SK-N-SH treated with all-trans-retinoic acid at 6 μM for 48 hours (cell line): ENCODE measurements around the gene COL28A1.

ENCODE experiments used
- ATAC-seq: fragments of 200-7000 bp; cut with Tn5 transposase; 3 replicates; pipeline ENCODE4 v1.9.1; 2020; ENCODE audit warnings: mild to moderate bottlenecking, moderate library complexity
- ARNTL ChIP-seq: fragments of 450-650 bp; formaldehyde crosslinking; IDR thresholded peaks from 2 replicates; pipeline ENCODE4 v1.5.0; 2020; ENCODE audit warnings: low read depth, mild to moderate bottlenecking, moderate library complexity, borderline replicate concordance
- BACH2 ChIP-seq: fragments of 250-450 bp; sonication (Bioruptor Pico); IDR thresholded peaks from 2 replicates; pipeline ENCODE4 v1.9.0; 2021; ENCODE audit warnings: mild to moderate bottlenecking, borderline replicate concordance
- CSDC2 ChIP-seq: fragments of 250-450 bp; sonication (Bioruptor Pico); IDR thresholded peaks from 2 replicates; pipeline ENCODE4 v1.5.0; 2020; ENCODE audit warnings: mild to moderate bottlenecking, moderate library complexity
- CSRNP3 ChIP-seq: fragments of 250-450 bp; sonication (Bioruptor Pico); IDR thresholded peaks from 2 replicates; pipeline ENCODE4 v1.5.1; 2021; ENCODE audit warnings: mild to moderate bottlenecking, moderate library complexity
- ESRRG ChIP-seq: fragments of 250-450 bp; sonication (Bioruptor Pico); IDR thresholded peaks from 2 replicates; pipeline ENCODE4 v1.6.1; 2021; ENCODE audit warnings: mild to moderate bottlenecking
- GLIS3 ChIP-seq: fragments of 250-450 bp; sonication (Bioruptor Pico); IDR thresholded peaks from 2 replicates; pipeline ENCODE4 v1.5.0; 2020; ENCODE audit warnings: mild to moderate bottlenecking, moderate library complexity
- ISL1 ChIP-seq: fragments of 250-450 bp; sonication (Bioruptor Pico); IDR thresholded peaks from 2 replicates; pipeline ENCODE4 v2.1.2; 2022; ENCODE audit warnings: mild to moderate bottlenecking, moderate library complexity
- OSR1 ChIP-seq: fragments of 250-450 bp; sonication (Bioruptor Pico); IDR thresholded peaks from 2 replicates; pipeline ENCODE4 v1.8.0; 2022; ENCODE audit warnings: moderate library complexity, mild to moderate bottlenecking, inconsistent platforms
- PPARA ChIP-seq: fragments of 250-450 bp; sonication (Bioruptor Pico); IDR thresholded peaks from 2 replicates; pipeline ENCODE4 v1.5.0; 2020; ENCODE audit warnings: mild to moderate bottlenecking, borderline replicate concordance
- RARB ChIP-seq: fragments of 250-450 bp; sonication (Bioruptor Pico); IDR thresholded peaks from 2 replicates; pipeline ENCODE4 v1.8.0; 2021; ENCODE audit warnings: mild to moderate bottlenecking, moderate library complexity
- SNAI2 ChIP-seq: fragments of 250-450 bp; sonication (Bioruptor Pico); IDR thresholded peaks from 2 replicates; pipeline ENCODE4 v1.5.0; 2020; ENCODE audit warnings: mild to moderate bottlenecking, moderate library complexity
- TCF4 ChIP-seq: fragments of 250-450 bp; sonication (Bioruptor Pico); IDR thresholded peaks from 2 replicates; pipeline ENCODE4 v1.8.0; 2021; ENCODE audit warnings: mild to moderate bottlenecking, moderate library complexity, borderline replicate concordance
- TOX ChIP-seq: fragments of 250-450 bp; sonication (Bioruptor Pico); IDR thresholded peaks from 2 replicates; pipeline ENCODE4 v1.8.0; 2021; ENCODE audit warnings: mild to moderate bottlenecking, moderate library complexity, borderline replicate concordance
- ZC3H10 ChIP-seq: fragments of 250-450 bp; sonication (Bioruptor Pico); IDR thresholded peaks from 2 replicates; pipeline ENCODE4 v1.5.1; 2021; ENCODE audit warnings: mild to moderate bottlenecking, moderate library complexity
- ZFP3 ChIP-seq: fragments of 250-450 bp; sonication (Bioruptor Pico); IDR thresholded peaks from 2 replicates; pipeline ENCODE4 v1.5.0; 2020; ENCODE audit warnings: mild to moderate bottlenecking, moderate library complexity
- ZFP30 ChIP-seq: fragments of 450-650 bp; formaldehyde crosslinking; IDR thresholded peaks from 2 replicates; pipeline ENCODE4 v1.5.0; 2022; ENCODE audit warnings: mild to moderate bottlenecking, moderate library complexity
- ZNF565 ChIP-seq: fragments of 450-650 bp; formaldehyde crosslinking; conservative IDR thresholded peaks from 2 replicates; pipeline ENCODE4 v1.5.0; 2020; ENCODE audit warnings: low read depth, mild to moderate bottlenecking, moderate library complexity
- ZNF8 ChIP-seq: fragments of 450-650 bp; formaldehyde crosslinking; IDR thresholded peaks from 2 replicates; pipeline ENCODE4 v1.5.0; 2020; ENCODE audit warnings: mild to moderate bottlenecking, moderate library complexity
- TF ChIP-seq, protein P1 (sequence below): fragments of 250-450 bp; sonication (Bioruptor Pico); IDR thresholded peaks from 2 replicates; pipeline ENCODE4 v1.5.1; 2020; ENCODE audit warnings: low read depth, mild to moderate bottlenecking, moderate library complexity
- TF ChIP-seq, protein P2 (sequence below): fragments of 250-450 bp; sonication (Bioruptor Pico); IDR thresholded peaks from 2 replicates; pipeline ENCODE4 v1.8.0; 2021; ENCODE audit warnings: low read depth, mild to moderate bottlenecking, moderate library complexity, borderline replicate concordance
- TF ChIP-seq, protein P3 (sequence below): fragments of 250-450 bp; sonication (Bioruptor Pico); IDR thresholded peaks from 2 replicates; pipeline ENCODE4 v1.8.0; 2020; ENCODE audit warnings: mild to moderate bottlenecking, moderate library complexity, borderline replicate concordance

Gene COL28A1

DNA sequence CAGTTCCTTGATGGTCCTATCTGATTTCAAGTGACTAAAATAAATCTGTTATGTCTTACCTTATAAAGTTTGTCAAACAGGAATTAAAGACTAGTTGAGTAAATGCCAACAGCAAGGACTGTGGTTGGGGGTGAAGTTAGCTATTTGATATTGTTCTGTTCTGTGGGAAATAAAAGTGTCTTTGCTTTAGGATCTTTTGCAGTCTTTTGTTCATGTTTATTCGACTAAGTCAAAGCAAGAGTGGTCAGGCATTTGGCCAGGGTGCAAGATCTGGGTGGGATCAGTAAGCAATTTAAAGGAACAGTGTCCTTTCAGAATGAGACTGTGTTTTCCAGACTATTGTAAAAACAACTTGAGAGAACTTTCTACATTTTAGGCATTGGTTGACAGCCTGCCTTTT is at the start of gene COL28A1:
COL28A1 (minus strand) TSS at position 183 of the 400 bp plus-strand sequence. CDS start 2,998 bp downstream, outside the sequence.
- no peak for TF ChIP-seq ISL1 (CRISPR knock-in tag)
- no peak for ATAC-seq

GRCh38 chr7:7584653-7585052 is 49.0 kb upstream of the COL28A1 start:
- no peak for TF ChIP-seq SNAI2 (CRISPR knock-in tag)
- no peak for ATAC-seq

DNA sequence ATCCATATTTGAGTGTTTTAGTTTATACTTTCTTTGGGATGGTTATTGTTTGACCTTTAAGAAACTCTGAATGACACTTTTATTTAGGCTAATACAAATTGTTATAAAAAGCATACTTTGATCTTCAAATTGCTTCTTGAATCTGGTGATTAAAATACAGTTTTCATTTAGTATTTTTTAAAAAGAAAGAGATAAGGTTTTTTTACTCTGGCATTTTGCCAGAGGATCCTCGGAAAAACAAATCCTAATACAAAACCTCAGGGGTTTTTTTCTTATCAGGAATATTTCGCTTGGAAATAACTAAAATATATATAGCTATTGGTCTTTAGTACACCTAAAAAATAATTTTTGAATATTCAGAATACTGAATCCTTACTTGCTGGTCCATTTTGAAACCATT is 48.1 kb upstream of the COL28A1 start:
- TF ChIP-seq TCF4 (CRISPR knock-in tag) = no peak
- ATAC-seq = no peak

GRCh38 chr7:7582596-7582995 is 46.9 kb upstream of the COL28A1 start:
- TF ChIP-seq ZFP3 (CRISPR knock-in tag) (no peak), TOX (CRISPR knock-in tag) (no peak), ZC3H10 (CRISPR knock-in tag) (no peak), ESRRG (CRISPR knock-in tag) (no peak), GLIS3 (CRISPR knock-in tag) (no peak)
- ATAC-seq = no peak

GRCh38 chr7:7581531-7582179 is 46.0 kb upstream of the COL28A1 start:
- no peak for ATAC-seq

DNA sequence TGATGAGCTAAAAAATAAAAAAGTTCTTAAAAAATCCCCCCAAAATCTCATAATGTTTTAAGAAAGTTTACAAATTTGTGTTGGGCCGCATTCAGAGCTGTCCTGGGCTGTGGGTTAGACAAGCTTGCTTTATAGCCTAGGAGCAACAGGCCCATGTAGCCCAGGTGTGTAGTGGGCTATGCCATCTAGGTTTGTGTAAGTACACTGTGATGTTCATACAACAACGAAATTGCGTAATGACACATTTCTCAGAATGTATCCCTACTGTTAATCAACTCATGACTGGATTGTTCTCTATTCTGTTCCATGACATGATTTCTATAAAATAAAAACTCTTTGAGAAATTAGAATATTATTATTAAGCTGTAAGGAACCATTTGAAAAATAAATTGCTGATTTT is 44.0 kb upstream of the COL28A1 start:
- TF ChIP-seq ISL1 (CRISPR knock-in tag) (no peak), ZNF565 (no peak), GLIS3 (CRISPR knock-in tag) (no peak), OSR1 (CRISPR knock-in tag) (no peak), RARB (CRISPR knock-in tag) (no peak), ZFP30 (CRISPR knock-in tag) (no peak), ESRRG (CRISPR knock-in tag) (no peak), ARNTL (no peak), ZC3H10 (CRISPR knock-in tag) (no peak)
- TF ChIP-seq, protein P1, sequence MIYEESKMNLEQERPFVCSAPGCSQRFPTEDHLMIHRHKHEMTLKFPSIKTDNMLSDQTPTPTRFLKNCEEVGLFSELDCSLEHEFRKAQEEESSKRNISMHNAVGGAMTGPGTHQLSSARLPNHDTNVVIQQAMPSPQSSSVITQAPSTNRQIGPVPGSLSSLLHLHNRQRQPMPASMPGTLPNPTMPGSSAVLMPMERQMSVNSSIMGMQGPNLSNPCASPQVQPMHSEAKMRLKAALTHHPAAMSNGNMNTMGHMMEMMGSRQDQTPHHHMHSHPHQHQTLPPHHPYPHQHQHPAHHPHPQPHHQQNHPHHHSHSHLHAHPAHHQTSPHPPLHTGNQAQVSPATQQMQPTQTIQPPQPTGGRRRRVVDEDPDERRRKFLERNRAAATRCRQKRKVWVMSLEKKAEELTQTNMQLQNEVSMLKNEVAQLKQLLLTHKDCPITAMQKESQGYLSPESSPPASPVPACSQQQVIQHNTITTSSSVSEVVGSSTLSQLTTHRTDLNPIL (CRISPR knock-in tag) = no peak
- TF ChIP-seq, protein P2, sequence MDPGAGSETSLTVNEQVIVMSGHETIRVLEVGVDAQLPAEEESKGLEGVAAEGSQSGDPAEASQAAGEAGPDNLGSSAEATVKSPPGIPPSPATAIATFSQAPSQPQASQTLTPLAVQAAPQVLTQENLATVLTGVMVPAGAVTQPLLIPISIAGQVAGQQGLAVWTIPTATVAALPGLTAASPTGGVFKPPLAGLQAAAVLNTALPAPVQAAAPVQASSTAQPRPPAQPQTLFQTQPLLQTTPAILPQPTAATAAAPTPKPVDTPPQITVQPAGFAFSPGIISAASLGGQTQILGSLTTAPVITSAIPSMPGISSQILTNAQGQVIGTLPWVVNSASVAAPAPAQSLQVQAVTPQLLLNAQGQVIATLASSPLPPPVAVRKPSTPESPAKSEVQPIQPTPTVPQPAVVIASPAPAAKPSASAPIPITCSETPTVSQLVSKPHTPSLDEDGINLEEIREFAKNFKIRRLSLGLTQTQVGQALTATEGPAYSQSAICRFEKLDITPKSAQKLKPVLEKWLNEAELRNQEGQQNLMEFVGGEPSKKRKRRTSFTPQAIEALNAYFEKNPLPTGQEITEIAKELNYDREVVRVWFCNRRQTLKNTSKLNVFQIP = no peak
- ATAC-seq = no peak

More at GRCh38 chr7:7581531-7582179, 46.0 kb upstream of the COL28A1 start:
- TF ChIP-seq RARB (CRISPR knock-in tag) = no peak
- TF ChIP-seq ZNF565 = no peak
- no peak for TF ChIP-seq BACH2
- TF ChIP-seq ZFP30 (CRISPR knock-in tag) = no peak
- TF ChIP-seq CSRNP3 (CRISPR knock-in tag) = no peak
- TF ChIP-seq CSDC2 (CRISPR knock-in tag) = no peak
- no peak for TF ChIP-seq ISL1 (CRISPR knock-in tag)
- TF ChIP-seq TOX (CRISPR knock-in tag) = no peak
- TF ChIP-seq ESRRG (CRISPR knock-in tag) = no peak
- TF ChIP-seq, protein P1 (CRISPR knock-in tag) = no peak

DNA sequence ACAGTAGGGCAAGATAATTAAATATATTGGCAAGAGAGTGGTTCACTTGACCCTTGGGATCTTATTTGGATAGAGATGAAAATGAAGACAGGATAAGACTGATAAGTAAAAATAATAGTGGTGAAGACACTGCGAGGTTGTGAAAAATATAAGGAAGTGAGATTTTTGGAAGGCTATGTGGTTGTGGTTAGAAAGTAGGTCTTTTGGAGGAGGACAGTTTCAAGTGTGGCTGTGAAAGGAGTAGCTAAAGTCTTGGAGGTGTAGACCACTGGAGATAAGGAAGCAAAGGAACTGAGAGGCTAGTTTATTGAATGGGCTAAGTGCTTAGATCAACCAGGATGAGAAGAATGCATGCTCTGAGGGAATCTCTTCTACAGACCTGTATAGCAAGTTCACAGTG is 42.2 kb upstream of the COL28A1 start:
- no peak for ATAC-seq
- TF ChIP-seq BACH2 (no peak), TOX (CRISPR knock-in tag) (no peak), RARB (CRISPR knock-in tag) (no peak), ZNF565 (no peak), ZNF8 (CRISPR knock-in tag) (no peak), TCF4 (CRISPR knock-in tag) (no peak), PPARA (CRISPR knock-in tag) (no peak)
- TF ChIP-seq, protein P3, sequence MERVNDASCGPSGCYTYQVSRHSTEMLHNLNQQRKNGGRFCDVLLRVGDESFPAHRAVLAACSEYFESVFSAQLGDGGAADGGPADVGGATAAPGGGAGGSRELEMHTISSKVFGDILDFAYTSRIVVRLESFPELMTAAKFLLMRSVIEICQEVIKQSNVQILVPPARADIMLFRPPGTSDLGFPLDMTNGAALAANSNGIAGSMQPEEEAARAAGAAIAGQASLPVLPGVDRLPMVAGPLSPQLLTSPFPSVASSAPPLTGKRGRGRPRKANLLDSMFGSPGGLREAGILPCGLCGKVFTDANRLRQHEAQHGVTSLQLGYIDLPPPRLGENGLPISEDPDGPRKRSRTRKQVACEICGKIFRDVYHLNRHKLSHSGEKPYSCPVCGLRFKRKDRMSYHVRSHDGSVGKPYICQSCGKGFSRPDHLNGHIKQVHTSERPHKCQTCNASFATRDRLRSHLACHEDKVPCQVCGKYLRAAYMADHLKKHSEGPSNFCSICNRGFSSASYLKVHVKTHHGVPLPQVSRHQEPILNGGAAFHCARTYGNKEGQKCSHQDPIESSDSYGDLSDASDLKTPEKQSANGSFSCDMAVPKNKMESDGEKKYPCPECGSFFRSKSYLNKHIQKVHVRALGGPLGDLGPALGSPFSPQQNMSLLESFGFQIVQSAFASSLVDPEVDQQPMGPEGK (CRISPR knock-in tag) = no peak
- TF ChIP-seq, protein P2 = no peak
